Erythroblast (primary cell): ENCODE results near the gene ADAMTSL2.

Experiments used
- GATA1 ChIP-seq: IDR thresholded peaks from 2 replicates; pipeline ENCODE4 v1.6.1; 2011; ENCODE audit warnings: low read depth, mild to moderate bottlenecking, control low read depth, low read length, moderate library complexity
- POLR2A ChIP-seq: IDR thresholded peaks from 2 replicates; pipeline ENCODE4 v1.6.1; 2011; ENCODE audit warnings: mild to moderate bottlenecking, low read length

DNA sequence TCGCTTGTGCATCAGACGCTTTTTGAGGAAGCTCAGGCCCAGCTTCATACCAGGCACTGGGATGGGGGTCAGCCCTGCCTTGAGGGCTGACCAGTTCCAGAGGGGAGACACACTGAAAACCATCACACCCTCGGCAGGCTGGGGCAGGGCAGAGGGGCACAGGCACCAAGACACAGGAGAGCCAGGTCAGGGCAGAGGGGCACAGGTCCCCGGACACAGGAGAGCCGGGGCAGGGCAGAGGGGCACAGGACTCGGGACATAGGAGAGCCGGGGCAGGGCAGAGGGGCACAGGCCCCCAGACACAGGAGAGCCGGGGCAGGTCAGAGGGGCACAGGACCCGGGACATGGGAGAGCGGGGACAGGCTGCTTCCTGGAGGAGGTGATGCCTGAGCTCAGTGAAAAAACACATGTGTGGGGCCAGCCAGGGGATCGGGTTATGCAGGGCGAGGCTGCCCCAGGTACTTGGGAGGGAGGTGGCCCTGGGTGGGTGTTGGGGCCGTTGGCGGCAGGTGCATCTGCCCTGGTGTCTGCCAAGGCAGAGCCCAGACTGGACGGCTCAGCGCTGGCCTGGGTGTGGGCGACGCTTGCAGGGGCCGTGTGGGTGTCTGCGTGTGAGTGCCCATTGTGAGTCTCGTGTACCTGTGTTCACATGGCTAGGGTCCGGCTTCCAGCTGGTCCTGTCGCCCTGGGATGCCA lies 40.5 kb upstream of the ADAMTSL2 start:
- no peak for TF ChIP-seq POLR2A
- TF ChIP-seq GATA1, result no peak
